ENCODE measurements around the gene LIPT2.

LIPT2 gene

DNA sequence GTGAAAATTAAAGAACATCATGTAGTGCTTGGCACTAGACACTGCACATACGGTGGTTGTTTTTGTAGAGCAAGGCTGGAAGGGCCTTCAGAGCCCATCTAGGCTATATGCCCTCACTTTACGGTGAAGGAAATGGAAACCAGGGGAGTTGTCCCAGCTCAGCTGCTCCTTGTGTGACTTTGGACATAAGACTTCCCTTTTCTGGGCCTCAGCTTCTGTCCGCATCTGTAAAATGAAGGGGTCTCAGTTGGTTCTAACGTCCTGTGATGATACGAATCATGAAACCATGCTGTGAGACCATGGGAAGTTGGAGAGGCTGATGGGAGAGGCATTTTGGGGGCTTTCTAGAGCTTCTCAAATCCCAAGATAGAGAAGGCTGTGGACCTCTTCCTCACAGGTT lies 30.9 kb downstream of the LIPT2 start:
- Mint-ChIP-seq H3K9me3 (no peaks in the 10 kb centered on the region), H3K4me3 (no peak overlapping the region), H3K36me3 (no peaks in the 10 kb centered on the region), H3K27ac (no peak overlapping the region), H3K4me1 (peaks cover under 1% of the 10 kb centered on the region)
- ATAC-seq: no peak
- no peak for DNase-seq (ENCODE audit: low spot score in 2 of 2)

GRCh38 chr11:74462009-74462408 lies 31.5 kb downstream of the LIPT2 start:
- Mint-ChIP-seq H3K27ac (no peak overlapping the region), H3K9me3 (no peaks in the 10 kb centered on the region), H3K4me3 (no peak overlapping the region), H3K36me3 (no peaks in the 10 kb centered on the region), H3K4me1 (no peaks in the 10 kb centered on the region)
- ATAC-seq (no peak), DNase-seq (ENCODE audit: low spot score in 2 of 2) (no peak)

DNA sequence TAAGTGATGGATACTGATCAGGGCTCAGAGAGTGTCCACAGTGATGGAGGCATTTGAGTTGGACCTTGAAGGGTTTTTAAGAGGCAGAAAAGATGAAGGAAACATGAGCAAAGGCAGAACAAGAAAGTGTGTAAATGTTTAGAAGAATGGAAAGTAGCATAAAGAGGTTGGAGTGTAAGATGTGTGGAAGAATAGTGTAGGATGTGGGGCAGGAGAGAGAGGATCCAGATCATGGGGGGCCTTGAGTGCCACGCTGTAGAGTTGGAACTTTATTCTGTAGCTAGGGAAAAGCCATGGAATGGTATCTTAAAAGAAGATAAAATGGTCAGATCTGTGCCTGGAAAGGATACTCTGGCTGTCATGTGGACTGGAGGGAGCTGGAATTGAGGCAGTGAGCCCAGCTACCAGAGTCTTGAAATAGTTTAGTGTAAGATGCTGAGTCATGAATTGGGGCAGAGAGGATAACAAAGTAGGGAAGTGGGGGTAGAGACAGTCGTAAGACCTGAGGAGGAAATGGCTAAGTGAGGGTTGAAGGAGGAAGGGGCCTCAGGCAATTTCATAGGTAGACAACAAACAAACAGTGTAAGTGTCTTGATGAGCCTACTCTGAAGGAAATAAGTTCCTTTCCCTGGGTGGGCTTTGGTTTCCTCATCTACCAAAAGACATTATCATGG lies 32.9 kb downstream of the LIPT2 start:
- DNase-seq (ENCODE audit: low spot score in 2 of 2) (no peak), ATAC-seq (no peak)
- no peaks in the 10 kb centered on the region for H3K4me1 Mint-ChIP-seq
- H3K36me3 Mint-ChIP-seq: no peaks in the 10 kb centered on the region
- H3K27ac Mint-ChIP-seq: no peak overlapping the region
- H3K4me3 Mint-ChIP-seq: no peak overlapping the region
- no peaks in the 10 kb centered on the region for H3K9me3 Mint-ChIP-seq

DNA sequence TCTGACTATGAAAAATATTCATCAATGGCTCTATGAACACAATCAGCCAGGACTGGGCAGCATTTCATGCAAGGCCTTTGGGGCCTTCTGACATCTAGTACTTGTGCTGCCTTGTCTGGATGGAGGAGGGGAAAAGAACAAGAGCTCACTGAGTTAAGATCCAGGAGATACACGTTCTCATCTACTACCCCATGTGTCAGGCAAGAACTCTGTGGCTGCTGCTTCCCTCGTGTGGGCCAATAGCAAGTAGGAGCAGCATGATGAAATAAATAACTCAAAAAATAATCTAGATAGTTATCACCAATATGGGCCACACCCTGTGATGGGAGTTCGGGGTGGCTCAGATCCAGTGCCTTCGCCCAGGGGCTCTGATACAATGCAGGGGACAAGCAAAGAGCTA lies 33.5 kb downstream of the LIPT2 start:
- ATAC-seq: no peak

GRCh38 chr11:74459584-74459983 lies 33.9 kb downstream of the LIPT2 start:
- Mint-ChIP-seq H3K36me3 (no peaks in the 10 kb centered on the region), H3K27ac (no peak overlapping the region), H3K4me1 (no peaks in the 10 kb centered on the region), H3K9me3 (no peaks in the 10 kb centered on the region), H3K4me3 (no peak overlapping the region)
- DNase-seq (ENCODE audit: low spot score in 2 of 2) (no peak), ATAC-seq (no peak)

More for the DNA sequence above, 33.5 kb downstream of the LIPT2 start:
- Mint-ChIP-seq H3K9me3 (no peaks in the 10 kb centered on the region), H3K36me3 (no peaks in the 10 kb centered on the region), H3K4me1 (no peaks in the 10 kb centered on the region), H3K4me3 (no peak overlapping the region), H3K27ac (no peak overlapping the region)
- no peak for DNase-seq (ENCODE audit: low spot score in 2 of 2)

GRCh38 chr11:74457356-74457755 lies 36.2 kb downstream of the LIPT2 start:
- Mint-ChIP-seq H3K27ac (no peak overlapping the region), H3K4me1 (peaks cover 6% of the 10 kb centered on the region), H3K36me3 (no peaks in the 10 kb centered on the region), H3K4me3 (no peak overlapping the region), H3K9me3 (no peaks in the 10 kb centered on the region)
- no peak for DNase-seq (ENCODE audit: low spot score in 2 of 2)
- ATAC-seq: no peak

DNA sequence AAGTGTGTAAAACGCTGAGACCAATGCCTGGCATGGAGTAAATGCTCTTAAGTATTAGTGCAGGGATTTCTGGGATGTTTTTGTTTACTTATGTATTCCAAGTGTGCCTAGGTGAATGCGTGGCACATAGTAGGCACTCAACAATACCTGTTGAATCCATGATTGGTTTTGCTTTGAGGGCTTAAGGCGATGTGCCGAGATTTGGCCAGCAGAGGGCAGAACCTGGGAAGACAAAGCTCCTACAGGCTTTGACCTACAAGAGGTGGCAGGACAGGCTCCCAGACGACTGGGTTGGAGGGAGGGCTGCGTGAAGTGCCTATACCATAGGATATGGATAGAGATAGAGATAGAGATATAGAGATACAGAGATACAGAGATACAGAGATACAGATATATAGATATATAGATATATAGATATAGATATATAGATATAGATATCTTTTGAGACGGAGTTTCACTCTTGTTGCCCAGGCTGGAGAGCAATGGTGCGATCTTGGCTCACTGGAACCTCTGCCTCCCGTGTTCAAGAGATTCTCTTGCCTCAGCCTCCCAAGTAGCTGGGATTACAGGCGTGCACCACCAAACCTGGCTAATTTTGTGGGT lies 40.0 kb downstream of the LIPT2 start:
- H3K27ac Mint-ChIP-seq: no peak overlapping the region
- H3K9me3 Mint-ChIP-seq: no peaks in the 10 kb centered on the region
- DNase-seq (ENCODE audit: low spot score in 2 of 2): peak; percentile 42 to 75
- peaks cover 6% of the 10 kb centered on the region for H3K4me1 Mint-ChIP-seq
- ATAC-seq: peak; percentile 62
- H3K36me3 Mint-ChIP-seq: no peaks in the 10 kb centered on the region
- no peak overlapping the region for H3K4me3 Mint-ChIP-seq

DNA sequence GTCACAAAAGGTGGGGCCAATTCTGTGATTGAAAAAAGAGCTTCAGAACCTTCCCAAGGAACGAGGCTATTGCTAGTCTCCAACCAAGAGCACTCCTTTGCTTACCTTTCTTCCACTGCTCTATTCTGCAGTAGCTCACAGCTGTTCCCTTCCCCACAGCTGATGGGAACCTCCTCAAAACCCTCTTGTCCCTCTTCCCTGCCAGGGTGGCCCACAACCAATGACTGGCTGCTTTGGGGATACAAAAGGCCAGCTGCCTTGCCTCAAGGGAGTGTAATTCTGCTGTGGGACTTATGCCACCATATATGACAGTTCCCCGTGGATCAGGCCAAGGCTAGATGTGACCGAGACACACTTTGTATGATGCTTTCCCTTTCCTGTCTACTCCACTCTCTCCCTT lies 41.2 kb downstream of the LIPT2 start:
- H3K27ac Mint-ChIP-seq: no peak overlapping the region
- DNase-seq (ENCODE audit: low spot score in 2 of 2): no peak
- no peaks in the 10 kb centered on the region for H3K36me3 Mint-ChIP-seq
- no peak for ATAC-seq
- H3K4me3 Mint-ChIP-seq: no peak overlapping the region
- no peaks in the 10 kb centered on the region for H3K9me3 Mint-ChIP-seq
- peaks cover 6% of the 10 kb centered on the region for H3K4me1 Mint-ChIP-seq

DNA sequence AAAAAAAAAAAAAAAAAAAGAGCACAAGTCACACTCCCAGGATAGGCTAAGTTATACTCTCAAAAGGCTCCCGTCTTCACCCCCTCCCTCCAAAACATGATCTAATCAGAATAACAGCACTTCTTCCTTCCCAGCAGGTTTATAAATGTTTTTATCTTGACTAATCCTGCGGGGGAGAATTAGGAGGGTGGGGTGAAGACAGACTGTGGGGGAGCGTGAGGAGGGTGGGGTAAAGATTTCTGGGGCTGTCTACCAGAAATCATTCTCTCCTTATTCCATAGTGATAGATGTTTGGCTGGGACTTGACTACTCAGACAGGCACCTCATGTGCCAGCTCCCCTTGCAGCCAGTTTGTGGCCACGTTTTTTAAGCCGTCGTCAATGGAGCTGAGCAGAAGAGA lies 43.2 kb downstream of the LIPT2 start:
- H3K9me3 Mint-ChIP-seq: no peaks in the 10 kb centered on the region
- ATAC-seq: no peak
- H3K27ac Mint-ChIP-seq: no peak overlapping the region
- peaks cover 6% of the 10 kb centered on the region for H3K4me1 Mint-ChIP-seq
- H3K36me3 Mint-ChIP-seq: no peaks in the 10 kb centered on the region
- DNase-seq (ENCODE audit: low spot score in 2 of 2): no peak
- H3K4me3 Mint-ChIP-seq: no peak overlapping the region

DNA sequence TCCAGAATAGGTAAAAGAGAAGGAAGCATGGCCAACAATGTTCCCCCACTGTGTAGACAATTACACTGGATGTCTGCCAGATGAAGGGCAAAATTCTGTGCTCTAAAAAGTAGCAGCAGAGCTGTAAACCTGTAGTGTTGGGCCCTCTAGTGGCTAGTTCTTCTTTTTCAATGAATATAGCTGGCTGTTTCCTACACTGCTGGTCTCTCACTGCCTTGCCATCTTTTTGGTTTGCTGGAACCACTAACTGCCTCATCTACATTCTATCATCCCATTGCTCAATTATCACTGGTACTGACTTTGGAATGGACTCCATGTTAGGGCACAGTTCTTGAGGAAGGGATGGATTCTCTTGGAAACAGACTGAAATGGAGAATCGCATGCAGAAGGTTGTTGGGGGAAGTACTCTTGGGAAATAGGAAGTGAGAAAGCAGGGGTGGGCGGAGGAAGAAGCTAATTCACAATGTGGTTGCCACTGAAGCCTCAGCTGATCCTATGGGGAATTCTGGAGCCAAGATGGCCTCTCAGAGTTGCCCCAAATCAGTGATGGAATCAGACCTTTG lies 44.1 kb downstream of the LIPT2 start:
- Mint-ChIP-seq H3K9me3 (no peaks in the 10 kb centered on the region), H3K36me3 (no peaks in the 10 kb centered on the region), H3K4me1 (peaks cover 6% of the 10 kb centered on the region), H3K4me3 (no peak overlapping the region), H3K27ac (no peak overlapping the region)
- DNase-seq (ENCODE audit: low spot score in 2 of 2) (peak in 1 of 2 donors; percentile 62), ATAC-seq (peak; percentile 87)

DNA sequence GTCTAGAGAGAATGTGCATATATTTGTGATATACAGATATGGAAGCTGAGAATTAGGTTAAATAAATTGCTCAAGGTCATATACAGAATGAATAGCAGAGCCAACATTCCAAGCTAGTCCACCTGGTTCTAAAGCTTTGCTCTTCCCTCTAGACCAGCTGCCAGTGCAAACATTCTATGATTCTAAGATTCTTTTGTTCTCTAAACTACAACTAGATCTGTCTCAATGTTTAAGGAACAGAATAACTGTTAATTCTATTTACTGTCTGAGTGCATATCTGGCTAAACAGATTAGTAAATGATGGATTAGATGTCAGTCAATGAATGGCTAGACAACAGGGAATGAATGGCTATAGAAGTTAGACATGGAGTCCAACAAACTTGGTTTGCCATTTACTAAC lies 45.8 kb downstream of the LIPT2 start:
- Mint-ChIP-seq H3K4me3 (no peak overlapping the region), H3K36me3 (no peaks in the 10 kb centered on the region), H3K4me1 (no peaks in the 10 kb centered on the region), H3K9me3 (no peaks in the 10 kb centered on the region), H3K27ac (no peak overlapping the region)
- ATAC-seq: no peak
- no peak for DNase-seq (ENCODE audit: low spot score in 2 of 2)

GRCh38 chr11:74446532-74446938 lies 47.0 kb downstream of the LIPT2 start:
- no peak overlapping the region for H3K4me3 Mint-ChIP-seq
- H3K36me3 Mint-ChIP-seq: no peaks in the 10 kb centered on the region
- no peak for ATAC-seq
- no peaks in the 10 kb centered on the region for H3K9me3 Mint-ChIP-seq
- no peak for DNase-seq (ENCODE audit: low spot score in 2 of 2)
- no peak overlapping the region for H3K27ac Mint-ChIP-seq
- H3K4me1 Mint-ChIP-seq: no peaks in the 10 kb centered on the region

GRCh38 chr11:74444173-74444826 lies 49.2 kb downstream of the LIPT2 start:
- DNase-seq (ENCODE audit: low spot score in 2 of 2) (no peak), ATAC-seq (no peak)
- Mint-ChIP-seq H3K27ac (no peak overlapping the region), H3K4me3 (no peak overlapping the region), H3K36me3 (no peaks in the 10 kb centered on the region), H3K4me1 (no peaks in the 10 kb centered on the region), H3K9me3 (no peaks in the 10 kb centered on the region)

DNA sequence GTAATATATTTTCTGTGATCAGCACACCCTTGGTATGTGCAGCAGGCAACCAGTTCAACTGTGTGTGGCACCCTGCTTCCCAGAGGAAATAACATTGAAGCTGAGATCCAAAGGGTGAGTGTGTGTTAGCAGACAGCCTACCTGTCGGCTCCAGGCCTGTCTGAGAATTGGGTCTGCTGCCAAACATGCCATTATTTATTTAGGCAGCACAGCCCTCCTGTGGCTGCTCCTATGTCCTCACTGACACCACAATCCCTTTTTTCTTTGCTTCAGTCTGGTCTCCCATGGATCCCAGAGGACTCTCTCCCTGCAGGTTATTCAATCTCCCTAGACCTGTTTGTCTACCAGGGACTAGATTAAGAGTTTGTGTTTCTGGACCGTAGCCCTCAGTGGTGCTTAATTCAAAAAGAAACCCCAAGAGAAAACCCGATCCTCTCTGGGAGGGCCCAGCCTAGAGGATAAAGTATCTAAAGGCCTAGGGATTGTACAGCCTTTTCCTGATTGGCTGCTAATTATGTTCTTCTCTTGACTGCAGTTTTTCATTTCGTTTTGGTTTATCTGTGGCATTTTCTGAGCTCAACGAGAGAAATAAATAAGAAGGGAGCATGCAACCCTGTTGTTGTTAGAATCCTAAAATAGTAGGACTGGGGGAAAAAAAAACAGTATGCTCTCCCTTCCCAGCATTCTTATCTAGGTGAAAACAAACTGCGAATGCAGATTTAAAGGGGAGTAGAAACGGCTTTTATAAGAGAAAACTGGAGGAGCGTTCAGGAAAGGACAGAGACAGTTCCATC lies 50.3 kb downstream of the LIPT2 start:
- Mint-ChIP-seq H3K4me1 (no peaks in the 10 kb centered on the region), H3K9me3 (no peaks in the 10 kb centered on the region), H3K36me3 (no peaks in the 10 kb centered on the region), H3K27ac (no peak overlapping the region), H3K4me3 (no peak overlapping the region)
- no peak for DNase-seq (ENCODE audit: low spot score in 2 of 2)
- no peak for ATAC-seq

DNA sequence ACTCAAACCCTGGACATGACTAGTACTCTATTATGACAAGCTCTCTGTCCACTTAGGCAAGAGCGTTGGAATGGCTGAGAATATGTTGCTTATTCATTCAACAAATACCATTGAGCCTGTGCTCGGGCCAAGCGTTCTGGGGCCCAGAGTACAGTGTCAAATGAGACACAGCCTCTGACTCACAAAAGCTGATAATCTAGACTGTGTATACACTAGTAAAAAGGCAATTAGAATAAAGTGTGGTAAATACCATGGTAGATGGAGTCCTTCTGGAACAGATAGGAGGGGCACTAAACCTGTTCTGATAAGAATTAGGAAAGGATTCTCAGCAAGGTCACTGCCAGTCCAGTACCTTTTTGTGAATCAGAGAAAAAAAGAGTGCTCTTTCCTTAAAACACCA lies 50.9 kb downstream of the LIPT2 start:
- DNase-seq (ENCODE audit: low spot score in 2 of 2) (no peak), ATAC-seq (no peak)
- Mint-ChIP-seq H3K27ac (no peak overlapping the region), H3K4me3 (no peak overlapping the region), H3K4me1 (no peaks in the 10 kb centered on the region), H3K9me3 (no peaks in the 10 kb centered on the region), H3K36me3 (no peaks in the 10 kb centered on the region)

Data from stimulated activated effector memory CD8-positive, alpha-beta T cell treated with anti-CD3 and anti-CD28 coated beads, Interleukin-12 subunit alpha, Interleukin-12 subunit beta, amount 100 ng/mL, for 72 hours (primary cell).